Endothelial cell of umbilical vein (primary cell): ENCODE data around the gene ZNF611.
"Not testable (repeated sequence)": the region's sequence is repeated elsewhere in the genome, so short reads cannot be mapped to it uniquely, and the experiment has no call there.

ENCODE experiments used
- EZH2 ChIP-seq: IDR thresholded peaks from 2 replicates; pipeline ENCODE4 v1.6.1; 2012; ENCODE audit warnings: borderline replicate concordance, low read depth, mild to moderate bottlenecking, moderate library complexity, low read length, inconsistent platforms; ENCODE audit not compliant: severe bottlenecking
- GATA2 ChIP-seq: IDR thresholded peaks from 2 replicates; pipeline ENCODE4 v1.7.0; 2011; ENCODE audit warnings: low read depth, mild to moderate bottlenecking, moderate library complexity, mixed read lengths, low read length; ENCODE audit not compliant: insufficient read length, insufficient read depth
- MYC ChIP-seq: IDR thresholded peaks from one replicate; pipeline ENCODE4 v1.6.1; 2011; ENCODE audit warnings: mild to moderate bottlenecking, low read depth, low read length
- POLR2AphosphoS5 ChIP-seq: IDR thresholded peaks from 2 replicates; pipeline ENCODE4 v1.6.1; 2012; ENCODE audit warnings: low read depth, mild to moderate bottlenecking, control low read depth, low read length, moderate library complexity; ENCODE audit not compliant: insufficient read depth
- TF ChIP-seq, protein P1 (sequence below), 2 donors: IDR thresholded peaks; 1 replicate in 1 of 2; 2 replicates in 1 of 2; pipeline ENCODE4 v1.5.1; 2011; ENCODE audit warnings: low read length in 2 of 2, mild to moderate bottlenecking in 2 of 2, moderate library complexity in 2 of 2, control low read depth in 1 of 2, inconsistent platforms in 1 of 2, low read depth in 1 of 2; ENCODE audit not compliant: insufficient read depth in 1 of 2; ENCODE audit errors: extremely low read depth in 1 of 2
- TF ChIP-seq, protein P2 (sequence below): IDR thresholded peaks from 2 replicates; pipeline ENCODE4 v1.6.1; 2011; ENCODE audit not compliant: insufficient read depth, insufficient read length

DNA sequence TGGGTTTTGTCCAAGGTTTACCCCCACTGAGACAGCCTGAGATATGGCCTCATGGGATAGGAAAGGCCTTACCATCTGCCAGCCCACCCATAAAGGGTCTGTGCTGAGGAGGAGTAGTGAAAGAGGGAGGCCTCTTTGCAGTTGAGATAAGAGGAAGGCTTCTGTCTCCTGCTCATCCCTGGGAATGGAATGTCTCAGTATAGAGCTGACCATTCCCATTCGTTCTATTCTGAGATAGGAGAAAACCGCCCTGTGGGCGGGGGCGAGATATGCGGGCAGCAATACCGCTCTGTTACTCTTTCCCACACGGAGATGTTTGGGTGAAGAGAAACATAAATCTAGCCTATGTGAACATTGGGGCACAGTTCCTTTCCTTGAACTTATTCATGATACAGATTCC is 6.5 kb upstream of the ZNF611 start:
- TF ChIP-seq, protein P1, sequence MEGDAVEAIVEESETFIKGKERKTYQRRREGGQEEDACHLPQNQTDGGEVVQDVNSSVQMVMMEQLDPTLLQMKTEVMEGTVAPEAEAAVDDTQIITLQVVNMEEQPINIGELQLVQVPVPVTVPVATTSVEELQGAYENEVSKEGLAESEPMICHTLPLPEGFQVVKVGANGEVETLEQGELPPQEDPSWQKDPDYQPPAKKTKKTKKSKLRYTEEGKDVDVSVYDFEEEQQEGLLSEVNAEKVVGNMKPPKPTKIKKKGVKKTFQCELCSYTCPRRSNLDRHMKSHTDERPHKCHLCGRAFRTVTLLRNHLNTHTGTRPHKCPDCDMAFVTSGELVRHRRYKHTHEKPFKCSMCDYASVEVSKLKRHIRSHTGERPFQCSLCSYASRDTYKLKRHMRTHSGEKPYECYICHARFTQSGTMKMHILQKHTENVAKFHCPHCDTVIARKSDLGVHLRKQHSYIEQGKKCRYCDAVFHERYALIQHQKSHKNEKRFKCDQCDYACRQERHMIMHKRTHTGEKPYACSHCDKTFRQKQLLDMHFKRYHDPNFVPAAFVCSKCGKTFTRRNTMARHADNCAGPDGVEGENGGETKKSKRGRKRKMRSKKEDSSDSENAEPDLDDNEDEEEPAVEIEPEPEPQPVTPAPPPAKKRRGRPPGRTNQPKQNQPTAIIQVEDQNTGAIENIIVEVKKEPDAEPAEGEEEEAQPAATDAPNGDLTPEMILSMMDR (IDR thresholded peaks at IDR 0.05; ENCODE audit: extremely low read depth in 1 of 2, insufficient read depth in 1 of 2, low read depth in 1 of 2, low read length in 2 of 2): not testable (repeated sequence)
- not testable (repeated sequence) for TF ChIP-seq POLR2AphosphoS5, EZH2, GATA2, MYC
- TF ChIP-seq, protein P2, sequence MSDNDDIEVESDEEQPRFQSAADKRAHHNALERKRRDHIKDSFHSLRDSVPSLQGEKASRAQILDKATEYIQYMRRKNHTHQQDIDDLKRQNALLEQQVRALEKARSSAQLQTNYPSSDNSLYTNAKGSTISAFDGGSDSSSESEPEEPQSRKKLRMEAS: not testable (repeated sequence)
